G401 (cell line): ENCODE measurements around the gene RTCA. TPM values are rescaled to one million over a fixed set of nuclear protein-coding genes. Genes with fewer than 3 reads are reported as not detected.
"Not testable (repeated sequence)": the region's sequence is repeated elsewhere in the genome, so short reads cannot be mapped to it uniquely, and the experiment has no call there.

Experiments
- DNase-seq: peaks from one replicate; pipeline ENCODE4 v3.0.0-alpha.2; 2015; ENCODE audit warnings: low spot score
- in situ Hi-C: cut with HindIII; loops from 2 replicates; pipeline ENCODE4 v1.10.0; 2016; ENCODE audit warnings: low sequenced_read_pairs, mixed read lengths
- total RNA-seq: library from RNA; depleted of rRNA; stranded (reverse); fragments of >200 nt; shearing (Covaris generic); gene quantifications from 2 replicates; pipeline ENCODE4 v1.2.3, GENCODE V29; 2014

Gene RTCA
- total RNA-seq, 1 experiment from 2014 or later, result 40.4 TPM

DNA sequence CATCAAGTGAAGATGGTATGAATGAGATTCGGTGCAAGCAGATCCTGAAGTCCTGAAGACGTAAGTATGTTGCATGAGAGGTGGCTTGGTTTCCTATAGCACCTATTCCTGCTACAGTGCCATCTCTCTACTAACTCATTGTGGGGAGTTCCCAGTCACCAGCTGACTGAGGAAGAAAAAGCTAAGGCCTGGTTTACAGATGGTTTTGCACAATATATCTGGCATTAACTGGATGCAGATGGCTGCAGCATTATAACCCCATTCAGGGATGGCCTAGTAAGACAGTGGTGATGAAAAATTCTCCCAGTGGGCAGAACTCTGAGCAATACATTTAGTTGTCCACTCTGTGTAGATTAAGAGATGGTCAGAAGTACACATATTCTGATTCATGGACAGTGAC is 36.7 kb downstream of the RTCA start:
- in situ Hi-C loops, result no loop called here

DNA sequence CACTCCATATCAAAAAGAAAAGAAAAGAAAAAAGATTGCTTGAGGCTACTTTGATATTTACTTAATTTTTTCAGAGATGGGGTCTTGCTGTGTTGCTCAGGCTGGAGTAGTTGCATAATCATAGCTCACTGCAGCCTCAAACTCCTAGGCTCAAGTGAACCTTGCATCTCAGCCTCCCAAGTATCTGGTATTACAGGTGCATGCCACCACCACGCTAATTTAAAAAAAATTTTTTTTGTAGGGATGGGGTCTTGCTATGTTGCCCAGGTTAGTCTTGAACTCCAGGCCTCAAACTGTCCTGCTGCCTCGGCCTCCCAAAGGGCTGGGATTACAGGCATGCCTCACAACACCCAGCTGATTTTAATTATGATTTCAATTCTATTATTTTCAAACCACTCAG is 38.2 kb downstream of the RTCA start:
- in situ Hi-C loops, result no loop called here
- no peak for DNase-seq

More for the DNA sequence above, 36.7 kb downstream of the RTCA start:
- no peak for DNase-seq

GRCh38 chr1:100304921-100305320 is 38.9 kb downstream of the RTCA start:
- in situ Hi-C loops, result no loop called here
- DNase-seq, result no peak

GRCh38 chr1:100305954-100306353 is 39.9 kb downstream of the RTCA start:
- in situ Hi-C loops, result no loop called here
- DNase-seq, result no peak

GRCh38 chr1:100306735-100307313 is 40.8 kb downstream of the RTCA start:
- DNase-seq, result no peak
- in situ Hi-C loops, result no loop called here

DNA sequence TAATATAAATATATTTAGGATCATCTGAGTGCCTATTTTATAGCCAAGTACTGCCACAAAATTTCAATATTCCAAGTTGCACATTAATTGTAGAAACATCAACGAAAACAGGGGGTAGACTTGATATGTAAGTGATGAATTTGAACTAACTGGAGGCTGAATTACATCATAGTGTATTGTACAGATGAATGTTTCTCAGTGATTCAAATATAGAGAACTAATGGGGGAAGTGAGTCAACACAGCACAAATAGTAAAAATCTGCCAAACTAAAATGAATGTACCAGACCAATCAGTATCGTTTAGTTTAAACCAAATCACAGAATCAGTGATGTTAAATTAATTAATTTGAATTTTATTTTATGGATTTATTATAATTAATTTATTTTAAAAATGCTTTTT is 42.8 kb downstream of the RTCA start:
- in situ Hi-C loops, result no loop called here

GRCh38 chr1:100309863-100310262 is 43.8 kb downstream of the RTCA start:
- in situ Hi-C loops, result no loop called here
- DNase-seq, result no peak

More for the DNA sequence above, 42.8 kb downstream of the RTCA start:
- no peak for DNase-seq

- in situ Hi-C loops, result no loop called here
- DNase-seq, result no peak
These were observed 47.4 kb downstream of the RTCA start for GRCh38 chr1:100313382-100313781.

DNA sequence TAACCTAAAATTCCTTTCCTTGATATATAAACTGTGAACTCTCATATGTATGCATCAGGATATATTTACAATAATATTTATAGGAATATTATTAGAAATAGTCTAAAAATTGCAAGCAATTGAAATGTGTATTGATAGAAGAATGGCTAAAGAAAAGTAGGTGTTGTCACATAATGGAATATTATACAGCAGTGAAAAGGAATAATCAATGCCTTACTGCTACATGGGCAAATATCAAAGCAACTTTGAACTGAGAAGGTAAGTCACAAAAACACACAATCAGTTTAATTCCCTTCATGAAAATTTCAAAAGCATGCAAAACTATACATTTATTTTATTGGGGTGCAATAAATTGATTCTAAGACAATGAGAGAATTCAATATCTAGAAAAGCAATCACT is 50.6 kb downstream of the RTCA start:
- in situ Hi-C loops, result no loop called here
- no peak for DNase-seq

GRCh38 chr1:100320311-100321099 is 54.5 kb downstream of the RTCA start:
- in situ Hi-C loops, result no loop called here
- no peak for DNase-seq

- no peak for DNase-seq
- in situ Hi-C loops, result no loop called here
These were observed 55.1 kb downstream of the RTCA start for GRCh38 chr1:100321100-100321493.

- no peak for DNase-seq
- in situ Hi-C loops, result no loop called here
These were observed 55.5 kb downstream of the RTCA start for GRCh38 chr1:100321506-100321905.

- in situ Hi-C loops, result no loop called here
- DNase-seq, result no peak
These were observed 56.6 kb downstream of the RTCA start for GRCh38 chr1:100322436-100323211.

- in situ Hi-C loops, result no loop called here
These were observed 57.5 kb downstream of the RTCA start for GRCh38 chr1:100323419-100324106.

GRCh38 chr1:100325415-100326324 is 59.7 kb downstream of the RTCA start:
- in situ Hi-C loops, result no loop called here
- no peak for DNase-seq

More at GRCh38 chr1:100323419-100324106, 57.5 kb downstream of the RTCA start:
- no peak for DNase-seq

DNA sequence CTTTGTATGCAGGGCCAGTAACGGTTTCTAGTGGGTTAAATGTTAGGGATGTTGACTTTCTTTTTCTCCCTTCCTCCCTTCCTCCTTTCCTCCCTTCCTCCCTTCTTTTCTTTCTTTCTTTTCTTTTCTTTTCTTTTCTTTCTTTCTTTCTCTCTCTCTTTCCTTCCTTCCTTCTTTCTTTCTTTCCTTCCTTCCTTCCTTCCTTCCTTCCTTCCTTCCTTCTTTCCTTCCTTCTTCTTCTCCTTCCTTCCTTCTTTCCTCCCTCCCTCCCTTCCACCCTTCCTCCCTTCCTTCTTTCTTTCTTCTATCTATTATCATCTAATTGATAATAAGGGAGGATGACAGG is 60.3 kb downstream of the RTCA start:
- in situ Hi-C loops, DNase-seq: not testable (repeated sequence)

DNA sequence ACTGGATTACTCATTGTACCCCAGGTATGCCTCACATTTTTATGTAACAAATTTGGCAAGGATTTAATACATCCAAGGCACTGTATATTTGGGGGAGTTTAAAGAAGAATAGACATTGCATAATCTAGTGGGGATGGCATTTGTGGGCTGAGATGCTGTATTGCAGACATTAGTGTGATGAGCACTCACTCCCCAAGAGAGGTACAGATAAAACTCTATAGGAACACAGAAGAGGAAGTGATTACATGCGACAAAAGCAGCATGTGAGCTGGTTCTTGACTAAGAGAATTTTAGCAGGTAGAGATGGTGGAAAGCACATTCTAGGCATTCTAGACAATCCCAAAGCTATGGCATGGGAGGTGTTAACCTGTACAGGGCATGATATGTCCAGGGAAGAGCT is 62.1 kb downstream of the RTCA start:
- in situ Hi-C loops, result no loop called here
- DNase-seq, result no peak

DNA sequence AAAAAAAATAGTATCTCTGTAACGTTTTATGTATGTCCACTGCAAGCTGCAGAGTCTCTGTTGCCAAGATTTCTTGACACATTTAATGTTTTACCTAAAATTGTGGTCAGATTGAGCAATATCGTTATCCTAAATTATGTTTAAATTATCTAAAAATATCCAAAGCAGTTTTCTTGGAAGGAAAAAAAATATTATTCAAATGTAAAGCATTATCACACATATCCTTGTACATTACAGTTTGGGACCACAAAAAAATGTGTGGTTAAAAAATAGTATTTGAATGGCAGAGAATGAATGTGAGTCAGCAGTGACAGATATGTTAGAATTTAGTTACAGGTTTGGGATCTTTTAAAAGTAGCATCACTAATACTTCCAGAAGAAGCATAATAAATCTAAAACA is 65.1 kb downstream of the RTCA start:
- DNase-seq, in situ Hi-C loops: not testable (repeated sequence)

GRCh38 chr1:100332331-100332730 is 66.3 kb downstream of the RTCA start:
- in situ Hi-C loops, result no loop called here
- DNase-seq, result no peak
